GM23338 (cell line): ENCODE data around the gene MYO7B. TPM values are rescaled to one million over a fixed set of nuclear protein-coding genes. Genes with fewer than 3 reads are reported as not detected.

Experiments used
- ATAC-seq: fragments of 200-7000 bp; cut with Tn5 transposase; 3 replicates; pipeline ENCODE4 v1.9.1; 2020
- DNase-seq: peaks from one replicate; pipeline ENCODE4 v3.0.0-alpha.2; 2015; ENCODE audit warnings: low spot score
- H2AFZ ChIP-seq: fragments of 200-600 bp; sonication (generic); 2 replicates; pipeline ENCODE4 v1.8.0; 2016; ENCODE audit warnings: antibody characterized with exemption, mild to moderate bottlenecking, moderate library complexity
- H3F3A ChIP-seq: fragments of 200-600 bp; sonication (generic); replicated peaks from 2 replicates; pipeline ENCODE4 v1.8.0; 2017; ENCODE audit warnings: antibody characterized with exemption, mixed run types, low read depth
- H3K27ac ChIP-seq: fragments of 200-600 bp; sonication (generic); 2 replicates; pipeline ENCODE4 v1.6.1; 2016; ENCODE audit warnings: low read depth
- H3K27me3 ChIP-seq: fragments of 200-600 bp; sonication (generic); 2 replicates; pipeline ENCODE4 v1.8.0; 2016; ENCODE audit warnings: mild to moderate bottlenecking, mixed run types, moderate library complexity; ENCODE audit not compliant: insufficient read depth
- H3K36me3 ChIP-seq: fragments of 200-600 bp; sonication (generic); 2 replicates; pipeline ENCODE4 v1.8.0; 2016; ENCODE audit warnings: mild to moderate bottlenecking; ENCODE audit not compliant: insufficient read depth
- H3K4me1 ChIP-seq: fragments of 200-600 bp; sonication (generic); 2 replicates; pipeline ENCODE4 v1.8.0; 2016; ENCODE audit warnings: mild to moderate bottlenecking, moderate library complexity; ENCODE audit not compliant: insufficient read depth
- H3K4me2 ChIP-seq: fragments of 200-600 bp; sonication (generic); 2 replicates; pipeline ENCODE4 v1.7.1; 2017; ENCODE audit warnings: mixed run types
- H3K4me3 ChIP-seq: fragments of 200-600 bp; sonication (generic); 2 replicates; pipeline ENCODE4 v1.6.1; 2016; ENCODE audit warnings: mixed run types
- H3K79me2 ChIP-seq: fragments of 200-600 bp; sonication (generic); replicated peaks from 2 replicates; pipeline ENCODE4 v1.8.0; 2017; ENCODE audit warnings: mild to moderate bottlenecking; ENCODE audit not compliant: insufficient read depth
- H3K9me2 ChIP-seq: fragments of 200-600 bp; sonication (generic); 2 replicates; pipeline ENCODE4 v1.8.0; 2017; ENCODE audit not compliant: insufficient read depth
- H4K20me1 ChIP-seq: fragments of 200-600 bp; sonication (generic); replicated peaks from 2 replicates; pipeline ENCODE4 v1.8.0; 2017; ENCODE audit warnings: mild to moderate bottlenecking; ENCODE audit not compliant: insufficient read depth
- H3K27ac Mint-ChIP-seq: 2 replicates; pipeline ENCODE4 v1.8.0; 2020; ENCODE audit warnings: inconsistent platforms, mild to moderate bottlenecking, moderate library complexity, mixed read lengths
- H3K27me3 Mint-ChIP-seq: 3 replicates; pipeline ENCODE4 v1.8.0; 2022; ENCODE audit warnings: low read depth, mild to moderate bottlenecking, moderate library complexity, mixed read lengths, inconsistent platforms; ENCODE audit not compliant: insufficient read depth, poor library complexity
- H3K36me3 Mint-ChIP-seq: 3 replicates; pipeline ENCODE4 v1.8.0; 2021; ENCODE audit warnings: low read depth, mild to moderate bottlenecking, inconsistent platforms, moderate library complexity, mixed read lengths
- H3K4me1 Mint-ChIP-seq: 3 replicates; pipeline ENCODE4 v1.8.0; 2020; ENCODE audit warnings: mild to moderate bottlenecking, inconsistent platforms, mixed read lengths
- H3K4me3 Mint-ChIP-seq: 3 replicates; pipeline ENCODE4 v1.8.0; 2021; ENCODE audit warnings: moderate library complexity, mild to moderate bottlenecking, inconsistent platforms, mixed read lengths
- H3K9me3 Mint-ChIP-seq: 3 replicates; pipeline ENCODE4 v1.8.0; 2020; ENCODE audit warnings: moderate library complexity, mild to moderate bottlenecking, inconsistent platforms, mixed read lengths
- CREB1 ChIP-seq: fragments of 250-450 bp; sonication (Bioruptor Pico); IDR thresholded peaks from 2 replicates; pipeline ENCODE4 v1.5.0; 2020; ENCODE audit warnings: low read depth, mild to moderate bottlenecking, moderate library complexity
- EZH2 ChIP-seq: fragments of 200-600 bp; sonication (generic); IDR thresholded peaks from one replicate; pipeline ENCODE4 v1.8.0; 2017; ENCODE audit warnings: antibody characterized with exemption, mild to moderate bottlenecking, low read depth; ENCODE audit not compliant: unreplicated experiment
- EZH2phosphoT487 ChIP-seq: fragments of 200-600 bp; sonication (generic); IDR thresholded peaks from one replicate; pipeline ENCODE4 v1.8.1; 2018; ENCODE audit warnings: antibody characterized with exemption; ENCODE audit not compliant: unreplicated experiment
- JUNB ChIP-seq: IDR thresholded peaks from one replicate; pipeline ENCODE4 v1.6.1; 2016; ENCODE audit warnings: antibody characterized with exemption; ENCODE audit not compliant: unreplicated experiment
- NANOG ChIP-seq: IDR thresholded peaks from 2 replicates; pipeline ENCODE4 v1.6.1; 2016; ENCODE audit warnings: antibody characterized with exemption, borderline replicate concordance
- POLR2AphosphoS5 ChIP-seq: IDR thresholded peaks from 2 replicates; pipeline ENCODE4 v1.6.1; 2016; ENCODE audit warnings: antibody characterized with exemption, low read depth
- REST ChIP-seq: IDR thresholded peaks from one replicate; pipeline ENCODE4 v1.6.1; 2018; ENCODE audit warnings: antibody characterized with exemption; ENCODE audit not compliant: unreplicated experiment
- STAT1 ChIP-seq: IDR thresholded peaks from one replicate; pipeline ENCODE4 v1.6.1; 2016; ENCODE audit warnings: antibody characterized with exemption; ENCODE audit not compliant: unreplicated experiment
- ZNF114 ChIP-seq: fragments of 250-450 bp; sonication (Bioruptor Pico); IDR thresholded peaks from 2 replicates; pipeline ENCODE4 v1.5.0; 2020; ENCODE audit warnings: mild to moderate bottlenecking, moderate library complexity
- ZNF331 ChIP-seq: fragments of 250-450 bp; sonication (Bioruptor Pico); IDR thresholded peaks from 2 replicates; pipeline ENCODE4 v1.5.0; 2020; ENCODE audit warnings: low read depth, mild to moderate bottlenecking, moderate library complexity
- polyA plus RNA-seq: library from polyadenylated mRNA; unstranded; fragments of >200 nt; fragmentation: Nextera tagmentation; extraction: Ambion mirVana; gene quantifications from 2 replicates; pipeline ENCODE4 v1.2.1, GENCODE V29; 2016
- total RNA-seq: library from RNA; depleted of rRNA; stranded (reverse); fragments of >200 nt; shearing (Covaris generic); gene quantifications from 2 replicates; pipeline ENCODE4 v1.2.3, GENCODE V29; 2014
- TF ChIP-seq, protein P1 (sequence below): IDR thresholded peaks from 2 replicates; pipeline ENCODE4 v1.6.1; 2016; ENCODE audit warnings: antibody characterized with exemption
- TF ChIP-seq, protein P2 (sequence below): fragments of 250-450 bp; sonication (Bioruptor Pico); IDR thresholded peaks from 2 replicates; pipeline ENCODE4 v1.5.0; 2020; ENCODE audit warnings: mild to moderate bottlenecking, moderate library complexity
- TF ChIP-seq, protein P3 (sequence below), 2 experiments: fragments of 200-600 bp in 1 of 2; sonication (generic) in 1 of 2; conservative IDR thresholded peaks; 2 replicates each; pipeline versions ENCODE4 v1.5.1 to v1.6.1; 2016 to 2017; ENCODE audit warnings: antibody characterized with exemption in 2 of 2, low read depth in 2 of 2, mild to moderate bottlenecking in 2 of 2, moderate library complexity in 1 of 2

MYO7B gene
- total and polyA plus RNA-seq, 2 experiments from 2014 or later, result not detected

DNA sequence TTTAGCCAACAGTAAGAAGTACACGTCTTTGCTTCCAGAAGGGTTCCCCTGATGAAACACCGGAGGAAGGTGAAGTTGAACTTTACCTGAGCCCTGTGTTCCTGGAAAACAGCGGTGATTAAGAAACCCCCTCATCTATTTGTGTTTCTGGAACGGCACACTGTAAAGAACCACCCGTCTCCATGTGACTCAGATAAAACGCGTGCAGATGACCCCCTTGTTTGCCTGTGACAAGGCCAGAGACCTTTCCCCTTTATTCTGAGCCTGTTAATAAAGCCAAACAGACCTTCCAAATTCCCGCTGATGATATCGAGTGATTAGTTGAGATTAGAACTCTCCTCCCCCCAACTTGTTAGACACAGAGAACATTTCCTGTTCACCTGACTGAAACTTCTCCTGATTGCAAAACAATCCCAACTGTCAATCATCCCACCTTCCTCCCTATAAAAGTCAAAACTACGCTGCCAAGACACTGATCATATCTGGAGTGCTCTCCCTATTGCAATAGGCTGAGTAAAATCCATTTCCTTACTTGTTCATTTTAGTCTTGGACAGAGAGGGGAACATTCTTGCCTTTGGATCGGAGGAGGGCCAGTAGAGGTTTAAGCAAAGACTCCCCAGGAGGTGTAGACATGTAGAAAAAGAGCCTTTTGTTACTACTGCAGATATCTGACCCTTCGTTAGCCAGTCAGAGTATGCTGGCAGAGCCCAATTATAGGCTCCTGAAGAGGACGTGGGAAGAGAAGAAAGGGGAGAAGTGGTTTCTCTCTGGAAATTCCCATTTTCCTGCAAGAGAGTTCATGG lies 8.3 kb upstream of the MYO7B start:
- Mint-ChIP-seq H3K27ac (peak overlapping the region; percentile 100), H3K9me3 (peaks cover 4% of the 10 kb centered on the region; the same call in 1 of the 3 replicates), H3K4me3 (peak overlapping the region; percentile 94), H3K4me1 (peaks cover 16% of the 10 kb centered on the region), H3K27me3 (peaks cover 12% of the 10 kb centered on the region), H3K36me3 (peaks cover 17% of the 10 kb centered on the region)
- H3K9me2 ChIP-seq, result no peaks in the 10 kb centered on the region; the same call in 1 of the 2 replicates
- peaks cover 11% of the 10 kb centered on the region; the same call in 1 of the 2 replicates for H3K36me3 ChIP-seq
- H3K4me3 ChIP-seq, result peak overlapping the region; percentile 96
- peak overlapping the region; percentile 93 for H3K4me2 ChIP-seq
- no peaks in the 10 kb centered on the region for H3F3A ChIP-seq
- no peaks in the 10 kb centered on the region for H3K27me3 ChIP-seq
- peak overlapping the region; percentile 96 for H3K27ac ChIP-seq
- peaks cover 13% of the 10 kb centered on the region for H4K20me1 ChIP-seq
- H2AFZ ChIP-seq, result peak overlapping the region; percentile 61
- H3K4me1 ChIP-seq, result peaks cover 15% of the 10 kb centered on the region
- peaks cover 38% of the 10 kb centered on the region for H3K79me2 ChIP-seq
- no peak for TF ChIP-seq CREB1 (CRISPR knock-in tag)
- TF ChIP-seq, protein P1, sequence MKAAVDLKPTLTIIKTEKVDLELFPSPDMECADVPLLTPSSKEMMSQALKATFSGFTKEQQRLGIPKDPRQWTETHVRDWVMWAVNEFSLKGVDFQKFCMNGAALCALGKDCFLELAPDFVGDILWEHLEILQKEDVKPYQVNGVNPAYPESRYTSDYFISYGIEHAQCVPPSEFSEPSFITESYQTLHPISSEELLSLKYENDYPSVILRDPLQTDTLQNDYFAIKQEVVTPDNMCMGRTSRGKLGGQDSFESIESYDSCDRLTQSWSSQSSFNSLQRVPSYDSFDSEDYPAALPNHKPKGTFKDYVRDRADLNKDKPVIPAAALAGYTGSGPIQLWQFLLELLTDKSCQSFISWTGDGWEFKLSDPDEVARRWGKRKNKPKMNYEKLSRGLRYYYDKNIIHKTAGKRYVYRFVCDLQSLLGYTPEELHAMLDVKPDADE, result no peak
- TF ChIP-seq ZNF331, result no peak
- no peak for TF ChIP-seq ZNF114 (CRISPR knock-in tag)
- no peak; the same call in 1 of the 2 replicates for TF ChIP-seq POLR2AphosphoS5
- TF ChIP-seq REST, result no peak
- no peak for TF ChIP-seq EZH2phosphoT487
- TF ChIP-seq, protein P2, sequence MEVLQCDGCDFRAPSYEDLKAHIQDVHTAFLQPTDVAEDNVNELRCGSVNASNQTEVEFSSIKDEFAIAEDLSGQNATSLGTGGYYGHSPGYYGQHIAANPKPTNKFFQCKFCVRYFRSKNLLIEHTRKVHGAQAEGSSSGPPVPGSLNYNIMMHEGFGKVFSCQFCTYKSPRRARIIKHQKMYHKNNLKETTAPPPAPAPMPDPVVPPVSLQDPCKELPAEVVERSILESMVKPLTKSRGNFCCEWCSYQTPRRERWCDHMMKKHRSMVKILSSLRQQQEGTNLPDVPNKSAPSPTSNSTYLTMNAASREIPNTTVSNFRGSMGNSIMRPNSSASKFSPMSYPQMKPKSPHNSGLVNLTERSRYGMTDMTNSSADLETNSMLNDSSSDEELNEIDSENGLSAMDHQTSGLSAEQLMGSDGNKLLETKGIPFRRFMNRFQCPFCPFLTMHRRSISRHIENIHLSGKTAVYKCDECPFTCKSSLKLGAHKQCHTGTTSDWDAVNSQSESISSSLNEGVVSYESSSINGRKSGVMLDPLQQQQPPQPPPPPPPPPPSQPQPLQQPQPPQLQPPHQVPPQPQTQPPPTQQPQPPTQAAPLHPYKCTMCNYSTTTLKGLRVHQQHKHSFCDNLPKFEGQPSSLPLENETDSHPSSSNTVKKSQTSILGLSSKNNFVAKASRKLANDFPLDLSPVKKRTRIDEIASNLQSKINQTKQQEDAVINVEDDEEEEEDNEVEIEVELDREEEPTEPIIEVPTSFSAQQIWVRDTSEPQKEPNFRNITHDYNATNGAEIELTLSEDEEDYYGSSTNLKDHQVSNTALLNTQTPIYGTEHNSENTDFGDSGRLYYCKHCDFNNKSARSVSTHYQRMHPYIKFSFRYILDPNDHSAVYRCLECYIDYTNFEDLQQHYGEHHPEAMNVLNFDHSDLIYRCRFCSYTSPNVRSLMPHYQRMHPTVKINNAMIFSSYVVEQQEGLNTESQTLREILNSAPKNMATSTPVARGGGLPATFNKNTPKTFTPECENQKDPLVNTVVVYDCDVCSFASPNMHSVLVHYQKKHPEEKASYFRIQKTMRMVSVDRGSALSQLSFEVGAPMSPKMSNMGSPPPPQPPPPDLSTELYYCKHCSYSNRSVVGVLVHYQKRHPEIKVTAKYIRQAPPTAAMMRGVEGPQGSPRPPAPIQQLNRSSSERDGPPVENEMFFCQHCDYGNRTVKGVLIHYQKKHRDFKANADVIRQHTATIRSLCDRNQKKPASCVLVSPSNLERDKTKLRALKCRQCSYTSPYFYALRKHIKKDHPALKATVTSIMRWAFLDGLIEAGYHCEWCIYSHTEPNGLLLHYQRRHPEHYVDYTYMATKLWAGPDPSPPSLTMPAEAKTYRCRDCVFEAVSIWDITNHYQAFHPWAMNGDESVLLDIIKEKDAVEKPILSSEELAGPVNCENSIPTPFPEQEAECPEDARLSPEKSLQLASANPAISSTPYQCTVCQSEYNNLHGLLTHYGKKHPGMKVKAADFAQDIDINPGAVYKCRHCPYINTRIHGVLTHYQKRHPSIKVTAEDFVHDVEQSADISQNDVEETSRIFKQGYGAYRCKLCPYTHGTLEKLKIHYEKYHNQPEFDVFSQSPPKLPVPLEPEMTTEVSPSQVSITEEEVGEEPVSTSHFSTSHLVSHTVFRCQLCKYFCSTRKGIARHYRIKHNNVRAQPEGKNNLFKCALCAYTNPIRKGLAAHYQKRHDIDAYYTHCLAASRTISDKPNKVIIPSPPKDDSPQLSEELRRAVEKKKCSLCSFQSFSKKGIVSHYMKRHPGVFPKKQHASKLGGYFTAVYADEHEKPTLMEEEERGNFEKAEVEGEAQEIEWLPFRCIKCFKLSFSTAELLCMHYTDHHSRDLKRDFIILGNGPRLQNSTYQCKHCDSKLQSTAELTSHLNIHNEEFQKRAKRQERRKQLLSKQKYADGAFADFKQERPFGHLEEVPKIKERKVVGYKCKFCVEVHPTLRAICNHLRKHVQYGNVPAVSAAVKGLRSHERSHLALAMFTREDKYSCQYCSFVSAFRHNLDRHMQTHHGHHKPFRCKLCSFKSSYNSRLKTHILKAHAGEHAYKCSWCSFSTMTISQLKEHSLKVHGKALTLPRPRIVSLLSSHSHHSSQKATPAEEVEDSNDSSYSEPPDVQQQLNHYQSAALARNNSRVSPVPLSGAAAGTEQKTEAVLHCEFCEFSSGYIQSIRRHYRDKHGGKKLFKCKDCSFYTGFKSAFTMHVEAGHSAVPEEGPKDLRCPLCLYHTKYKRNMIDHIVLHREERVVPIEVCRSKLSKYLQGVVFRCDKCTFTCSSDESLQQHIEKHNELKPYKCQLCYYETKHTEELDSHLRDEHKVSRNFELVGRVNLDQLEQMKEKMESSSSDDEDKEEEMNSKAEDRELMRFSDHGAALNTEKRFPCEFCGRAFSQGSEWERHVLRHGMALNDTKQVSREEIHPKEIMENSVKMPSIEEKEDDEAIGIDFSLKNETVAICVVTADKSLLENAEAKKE (CRISPR knock-in tag), result no peak
- no peak for TF ChIP-seq NANOG
- no peak for TF ChIP-seq JUNB
- TF ChIP-seq STAT1, result no peak
- TF ChIP-seq EZH2, result no peak
- TF ChIP-seq, protein P3, sequence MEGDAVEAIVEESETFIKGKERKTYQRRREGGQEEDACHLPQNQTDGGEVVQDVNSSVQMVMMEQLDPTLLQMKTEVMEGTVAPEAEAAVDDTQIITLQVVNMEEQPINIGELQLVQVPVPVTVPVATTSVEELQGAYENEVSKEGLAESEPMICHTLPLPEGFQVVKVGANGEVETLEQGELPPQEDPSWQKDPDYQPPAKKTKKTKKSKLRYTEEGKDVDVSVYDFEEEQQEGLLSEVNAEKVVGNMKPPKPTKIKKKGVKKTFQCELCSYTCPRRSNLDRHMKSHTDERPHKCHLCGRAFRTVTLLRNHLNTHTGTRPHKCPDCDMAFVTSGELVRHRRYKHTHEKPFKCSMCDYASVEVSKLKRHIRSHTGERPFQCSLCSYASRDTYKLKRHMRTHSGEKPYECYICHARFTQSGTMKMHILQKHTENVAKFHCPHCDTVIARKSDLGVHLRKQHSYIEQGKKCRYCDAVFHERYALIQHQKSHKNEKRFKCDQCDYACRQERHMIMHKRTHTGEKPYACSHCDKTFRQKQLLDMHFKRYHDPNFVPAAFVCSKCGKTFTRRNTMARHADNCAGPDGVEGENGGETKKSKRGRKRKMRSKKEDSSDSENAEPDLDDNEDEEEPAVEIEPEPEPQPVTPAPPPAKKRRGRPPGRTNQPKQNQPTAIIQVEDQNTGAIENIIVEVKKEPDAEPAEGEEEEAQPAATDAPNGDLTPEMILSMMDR (conservative IDR thresholded peaks at IDR 0.05; ENCODE audit: low read depth in 2 of 2), result no peak
- peak; percentile 24 for DNase-seq
- peak; percentile 26 for ATAC-seq
